Keratinocyte (primary cell): ENCODE data around the gene KIN. TPM values are rescaled to one million over a fixed set of nuclear protein-coding genes. Genes with fewer than 3 reads are reported as not detected.

ENCODE experiments used
- DNase-seq: peaks from one replicate; pipeline ENCODE4 v3.0.0-alpha.2; 2011; ENCODE audit warnings: low read depth, missing footprints, low spot score
- FAIRE-seq: peaks from 2 replicates; lab custom pipeline; 2011; peaks lifted over from hg19 to GRCh38; lab: Jason Lieb, UNC
- H2AFZ ChIP-seq: 2 replicates; pipeline ENCODE4 v1.6.0; 2012; ENCODE audit warnings: low read length, control low read depth, inconsistent platforms; ENCODE audit not compliant: control insufficient read depth
- H3K27ac ChIP-seq: 2 replicates; pipeline ENCODE4 v1.5.1; 2011; ENCODE audit warnings: low read length; ENCODE audit not compliant: control insufficient read depth, insufficient read depth
- H3K27me3 ChIP-seq: 3 replicates; pipeline ENCODE4 v1.6.0; 2011; ENCODE audit warnings: low read length; ENCODE audit not compliant: control insufficient read depth, insufficient read depth; ENCODE audit errors: extremely low read depth
- H3K36me3 ChIP-seq, 2 experiments: 2 replicates in 1 of 2; 3 replicates in 1 of 2; pipeline ENCODE4 v1.5.1; 2011; ENCODE audit warnings: low read length in 2 of 2, mild to moderate bottlenecking in 1 of 2; ENCODE audit not compliant: control insufficient read depth in 2 of 2, insufficient read depth in 2 of 2; ENCODE audit errors: extremely low read depth in 1 of 2
- H3K4me1 ChIP-seq: 3 replicates; pipeline ENCODE4 v1.5.1; 2011; ENCODE audit warnings: low read length; ENCODE audit not compliant: control insufficient read depth, insufficient read depth; ENCODE audit errors: extremely low read depth
- H3K4me2 ChIP-seq: 3 replicates; pipeline ENCODE4 v1.6.0; 2011; ENCODE audit warnings: low read depth, low read length; ENCODE audit not compliant: control insufficient read depth, insufficient read depth; ENCODE audit errors: extremely low read depth
- H3K4me3 ChIP-seq, 3 experiments: fragments of 200-600 bp in 1 of 3; sonication (generic) in 1 of 3; 2 replicates in 2 of 3; 3 replicates in 1 of 3; pipeline ENCODE4 v1.5.1; 2011 to 2016; ENCODE audit warnings: low read length in 3 of 3, mild to moderate bottlenecking in 3 of 3, control low read depth in 2 of 3, inconsistent platforms in 1 of 3, low read depth in 1 of 3, mixed read lengths in 1 of 3, mixed run types in 1 of 3, moderate library complexity in 1 of 3; ENCODE audit not compliant: control insufficient read depth in 2 of 3, insufficient read depth in 2 of 3; ENCODE audit errors: extremely low read depth in 1 of 3
- H3K79me2 ChIP-seq: 2 replicates; pipeline ENCODE4 v1.6.0; 2012; ENCODE audit warnings: low read length; ENCODE audit not compliant: control insufficient read depth, insufficient read depth
- H3K9ac ChIP-seq: 3 replicates; pipeline ENCODE4 v1.6.0; 2011; ENCODE audit warnings: low read length; ENCODE audit not compliant: control insufficient read depth, insufficient read depth; ENCODE audit errors: extremely low read depth
- H3K9me1 ChIP-seq: 3 replicates; pipeline ENCODE4 v1.6.0; 2011; ENCODE audit warnings: low read length; ENCODE audit not compliant: control insufficient read depth, insufficient read depth; ENCODE audit errors: extremely low read depth
- H3K9me3 ChIP-seq: 2 replicates; pipeline ENCODE4 v1.5.1; 2012; ENCODE audit warnings: low read depth, low read length; ENCODE audit not compliant: control insufficient read depth
- H4K20me1 ChIP-seq: 3 replicates; pipeline ENCODE4 v1.6.0; 2011; ENCODE audit warnings: low read length; ENCODE audit not compliant: control insufficient read depth, insufficient read depth; ENCODE audit errors: extremely low read depth
- CTCF ChIP-seq, 3 experiments: IDR thresholded peaks in 1 of 3; conservative IDR thresholded peaks in 1 of 3; optimal IDR thresholded peaks in 1 of 3; 2 replicates in 2 of 3; 3 replicates in 1 of 3; pipeline versions ENCODE3 to v1.5.1; 2011; ENCODE audit warnings: low read length in 3 of 3, mild to moderate bottlenecking in 3 of 3, moderate library complexity in 2 of 3, control low read depth in 1 of 3, inconsistent platforms in 1 of 3; ENCODE audit not compliant: insufficient read depth in 2 of 3; ENCODE audit errors: extremely low read depth in 1 of 3
- EZH2 ChIP-seq: IDR thresholded peaks from one replicate; pipeline ENCODE4 v1.6.1; 2012; ENCODE audit warnings: inconsistent platforms, mild to moderate bottlenecking, low read length, moderate library complexity
- dilution Hi-C: fragments of 300-500 bp; cut with MboI; formaldehyde crosslinking; loops from one replicate; pipeline ENCODE4 v1.7.0; 2020; ENCODE audit warnings: low sequenced_read_pairs; ENCODE audit not compliant: extremely low pct_ligation_motif_present
- polyA plus RNA-seq, 5 experiments: library from polyadenylated mRNA; depleted of rRNA in 3 of 5; stranded (reverse) in 3 of 5; stranded (forward) in 1 of 5; unstranded in 1 of 5; fragments of >200 nt; gene quantifications; 1 replicate in 1 of 5; 2 replicates in 3 of 5; 3 replicates in 1 of 5; pipeline versions ENCODE4 v1.2.1 to v1.2.3, GENCODE V29; 2011 to 2012; ENCODE audit warnings: missing spikeins in 2 of 5, low read depth in 1 of 5, low replicate concordance in 1 of 5

KIN gene
- polyA plus RNA-seq, 1 donor (not counting 4 experiments of a cell fraction or from before 2014, with no cell fraction given) = 15.1 TPM

- H3K9me1 ChIP-seq = no peaks in the 10 kb centered on the region
- H3K9me3 ChIP-seq = no peaks in the 10 kb centered on the region
- dilution Hi-C loops = no loop called here
- H4K20me1 ChIP-seq = no peaks in the 10 kb centered on the region
- no peak overlapping the region for H3K27ac ChIP-seq
- TF ChIP-seq EZH2 = no peak
- TF ChIP-seq CTCF (optimal IDR thresholded peaks at IDR 0.05 in 1 of 3, IDR thresholded peaks at IDR 0.05 in 1 of 3, conservative IDR thresholded peaks at IDR 0.05 in 1 of 3; ENCODE audit: extremely low read depth in 1 of 3, insufficient read depth in 2 of 3, low read length in 3 of 3) = no peak
- no peaks in the 10 kb centered on the region for H3K27me3 ChIP-seq
- H3K9ac ChIP-seq = no peak overlapping the region
- H3K4me2 ChIP-seq = no peak overlapping the region
- H3K36me3 ChIP-seq = no peaks in the 10 kb centered on the region
- no peak overlapping the region for H3K4me3 ChIP-seq
- H2AFZ ChIP-seq = no peak overlapping the region
- DNase-seq = no peak
- no peaks in the 10 kb centered on the region for H3K79me2 ChIP-seq
- FAIRE-seq = no peak
- H3K4me1 ChIP-seq = no peaks in the 10 kb centered on the region
These were observed 80.7 kb downstream of the KIN start for GRCh38 chr10:7707102-7707501.

- no peak for FAIRE-seq
- Histone ChIP-seq H3K27ac (no peak overlapping the region), H3K9me3 (no peaks in the 10 kb centered on the region), H3K9ac (no peak overlapping the region), H3K4me2 (no peak overlapping the region), H2AFZ (no peak overlapping the region), H3K79me2 (no peaks in the 10 kb centered on the region), H3K9me1 (no peaks in the 10 kb centered on the region), H3K4me3 (no peak overlapping the region), H3K4me1 (no peaks in the 10 kb centered on the region), H3K27me3 (no peaks in the 10 kb centered on the region), H4K20me1 (no peaks in the 10 kb centered on the region), H3K36me3 (no peaks in the 10 kb centered on the region)
- no peak for DNase-seq
- dilution Hi-C loops = no loop called here
- no peak for TF ChIP-seq EZH2
- no peak for TF ChIP-seq CTCF (optimal IDR thresholded peaks at IDR 0.05 in 1 of 3, IDR thresholded peaks at IDR 0.05 in 1 of 3, conservative IDR thresholded peaks at IDR 0.05 in 1 of 3; ENCODE audit: extremely low read depth in 1 of 3, insufficient read depth in 2 of 3, low read length in 3 of 3)
These were observed 81.2 kb downstream of the KIN start for GRCh38 chr10:7706534-7707073.
